ENCODE results near the gene TEDC2. TPM values are rescaled to one million over a fixed set of nuclear protein-coding genes. Genes with fewer than 3 reads are reported as not detected.

The TEDC2 gene
- total RNA-seq, 4 donors from 2014 or later = 1.4 to 2.3 TPM; not detected in 2

DNA sequence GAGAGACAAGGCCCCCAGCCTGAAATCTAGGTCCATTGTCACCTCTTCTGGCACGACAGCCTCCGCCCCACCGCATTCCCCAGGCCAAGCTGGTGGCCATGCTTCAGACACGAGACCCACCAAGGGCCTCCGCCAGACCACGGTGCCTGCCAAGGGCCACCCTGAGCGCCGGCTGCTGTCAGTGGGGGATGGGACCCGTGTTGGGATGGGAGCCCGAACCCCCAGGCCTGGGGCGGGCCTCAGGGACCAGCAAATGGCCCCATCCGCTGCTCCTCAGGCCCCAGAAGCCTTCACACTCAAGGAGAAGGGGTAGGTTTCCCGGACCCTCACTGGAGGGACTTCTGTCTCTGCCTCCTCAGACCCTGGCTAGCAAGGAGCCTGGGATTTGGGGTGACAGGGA lies 1.0 kb downstream of the TEDC2 start:
- Histone ChIP-seq H3K27ac (no peak overlapping the region), H3K27me3 (no peaks in the 10 kb centered on the region), H3K9me3 (no peaks in the 10 kb centered on the region), H3K4me1 (peaks cover 11 to 19% (median 15%) of the 10 kb centered on the region in 4 donors), H3K36me3 (no peaks in the 10 kb centered on the region), H3K4me3 (no peak overlapping the region)
- in situ Hi-C loops (cut with MboI; ENCODE audit: low pct_ligation_motif_present in 1 of 4, low pct_unique_long_range_greater_than_20kb in 1 of 4, low sequenced_read_pairs in 3 of 4) (no loop called here), intact Hi-C loops (cut with DNase I; ENCODE audit: low total_unique reads) (no loop called here)
- WGBS, 2 donors (ENCODE audit: low coverage in 1 of 2) = 90% methylated on average over 13 of the region's 13 CpGs; no CpG with 5 or more reads in 1 of the 2 donors
- TF ChIP-seq POLR2AphosphoS5 (IDR thresholded peaks at IDR 0.05) (no peak), EP300 (IDR thresholded peaks at IDR 0.05; ENCODE audit: low read depth) (no peak), POLR2A (IDR thresholded peaks at IDR 0.05) (no peak)
- TF ChIP-seq, protein P1, sequence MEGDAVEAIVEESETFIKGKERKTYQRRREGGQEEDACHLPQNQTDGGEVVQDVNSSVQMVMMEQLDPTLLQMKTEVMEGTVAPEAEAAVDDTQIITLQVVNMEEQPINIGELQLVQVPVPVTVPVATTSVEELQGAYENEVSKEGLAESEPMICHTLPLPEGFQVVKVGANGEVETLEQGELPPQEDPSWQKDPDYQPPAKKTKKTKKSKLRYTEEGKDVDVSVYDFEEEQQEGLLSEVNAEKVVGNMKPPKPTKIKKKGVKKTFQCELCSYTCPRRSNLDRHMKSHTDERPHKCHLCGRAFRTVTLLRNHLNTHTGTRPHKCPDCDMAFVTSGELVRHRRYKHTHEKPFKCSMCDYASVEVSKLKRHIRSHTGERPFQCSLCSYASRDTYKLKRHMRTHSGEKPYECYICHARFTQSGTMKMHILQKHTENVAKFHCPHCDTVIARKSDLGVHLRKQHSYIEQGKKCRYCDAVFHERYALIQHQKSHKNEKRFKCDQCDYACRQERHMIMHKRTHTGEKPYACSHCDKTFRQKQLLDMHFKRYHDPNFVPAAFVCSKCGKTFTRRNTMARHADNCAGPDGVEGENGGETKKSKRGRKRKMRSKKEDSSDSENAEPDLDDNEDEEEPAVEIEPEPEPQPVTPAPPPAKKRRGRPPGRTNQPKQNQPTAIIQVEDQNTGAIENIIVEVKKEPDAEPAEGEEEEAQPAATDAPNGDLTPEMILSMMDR (IDR thresholded peaks at IDR 0.05) = no peak
- no peak for DNase-seq

DNA sequence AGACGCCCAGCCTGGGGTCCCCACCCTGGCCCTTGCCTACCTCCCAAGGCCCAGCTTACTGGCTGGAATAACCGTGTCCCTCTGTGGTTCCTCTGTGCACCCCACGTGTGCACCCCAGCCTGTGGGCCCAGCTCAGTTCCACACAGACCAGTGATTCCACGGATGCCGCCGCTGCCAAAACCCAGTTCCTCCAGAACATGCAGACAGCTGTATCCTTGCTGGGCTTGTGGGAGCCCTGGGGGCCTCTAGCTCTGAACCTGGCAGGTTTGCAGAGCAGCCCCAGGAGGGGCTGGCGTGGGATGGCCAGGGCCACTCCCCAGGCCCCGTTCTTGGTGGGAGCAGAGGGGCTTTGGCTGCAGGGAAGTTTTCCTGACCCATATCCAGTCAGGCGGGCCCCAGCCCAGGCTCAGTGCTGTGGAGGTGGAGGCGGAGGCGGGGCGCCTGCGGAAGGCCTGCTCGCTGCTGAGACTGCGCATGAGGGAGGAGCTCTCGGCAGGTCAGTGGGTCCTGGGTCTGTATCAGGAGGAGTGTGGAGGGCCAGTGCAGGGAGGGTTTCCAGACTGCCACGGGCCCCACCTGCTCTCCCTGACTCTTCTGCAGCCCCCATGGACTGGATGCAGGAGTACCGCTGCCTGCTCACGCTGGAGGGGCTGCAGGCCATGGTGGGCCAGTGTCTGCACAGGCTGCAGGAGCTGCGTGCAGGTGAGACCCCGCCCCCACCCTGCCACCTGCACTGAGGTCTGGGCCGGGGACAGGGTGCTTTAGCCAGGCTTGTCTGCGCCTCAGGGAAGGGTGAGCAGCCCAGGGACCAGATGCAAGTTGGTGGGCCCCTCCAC lies 2.3 kb downstream of the TEDC2 start:
- WGBS, 2 donors (ENCODE audit: low coverage in 1 of 2) = 94 to 100% methylated on average over 7 to 12 of the region's 23 CpGs
- intact Hi-C loops (cut with DNase I; ENCODE audit: low total_unique reads) = no loop called here
- no peak for DNase-seq
- Histone ChIP-seq H3K27ac (no peak overlapping the region), H3K4me1 (peaks cover 11 to 20% (median 15%) of the 10 kb centered on the region in 4 donors), H3K36me3 (no peaks in the 10 kb centered on the region), H3K4me3 (no peak overlapping the region), H3K9me3 (no peaks in the 10 kb centered on the region), H3K27me3 (peaks cover 2% of the 10 kb centered on the region)
- in situ Hi-C loops (cut with MboI; ENCODE audit: low pct_ligation_motif_present in 1 of 4, low pct_unique_long_range_greater_than_20kb in 1 of 4, low sequenced_read_pairs in 3 of 4) = no loop called here
- TF ChIP-seq POLR2A (IDR thresholded peaks at IDR 0.05) (no peak), POLR2AphosphoS5 (IDR thresholded peaks at IDR 0.05) (no peak), EP300 (IDR thresholded peaks at IDR 0.05; ENCODE audit: low read depth) (no peak)
- TF ChIP-seq, protein P1 (IDR thresholded peaks at IDR 0.05) = no peak

DNA sequence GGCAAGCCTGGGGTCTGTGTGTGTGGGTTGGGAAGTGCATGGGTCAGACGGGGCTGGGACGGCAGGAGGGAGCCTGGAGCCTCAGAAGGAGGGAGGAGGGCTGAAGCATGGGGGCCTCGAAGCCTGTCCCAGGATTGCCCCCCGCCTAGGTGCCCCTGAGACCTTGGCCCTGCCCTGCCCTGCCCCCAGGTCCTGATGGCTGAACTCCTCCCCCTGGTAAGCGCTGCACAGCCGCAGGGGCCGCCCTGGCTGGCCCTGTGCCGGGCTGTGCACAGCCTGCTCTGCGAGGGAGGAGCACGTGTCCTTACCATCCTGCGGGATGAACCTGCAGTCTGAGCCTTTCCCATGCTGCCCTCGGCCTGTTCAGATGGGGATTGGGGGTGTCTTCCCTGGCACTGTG lies 4.4 kb downstream of the TEDC2 start:
- intact Hi-C loops (cut with DNase I; ENCODE audit: low total_unique reads) = no loop called here
- Histone ChIP-seq H3K4me1 (peaks cover 10 to 35% (median 28%) of the 10 kb centered on the region in 4 donors), H3K9me3 (no peaks in the 10 kb centered on the region), H3K4me3 (no peak overlapping the region), H3K27me3 (peaks cover 23% of the 10 kb centered on the region), H3K27ac (no peak overlapping the region), H3K36me3 (no peaks in the 10 kb centered on the region)
- no peak for DNase-seq
- in situ Hi-C loops (cut with MboI; ENCODE audit: low pct_ligation_motif_present in 1 of 4, low pct_unique_long_range_greater_than_20kb in 1 of 4, low sequenced_read_pairs in 3 of 4) = no loop called here
- WGBS, 2 donors (ENCODE audit: low coverage in 1 of 2) = 85% methylated on average over 12 of the region's 12 CpGs; no CpG with 5 or more reads in 1 of the 2 donors
- TF ChIP-seq POLR2A (IDR thresholded peaks at IDR 0.05) (no peak), EP300 (IDR thresholded peaks at IDR 0.05; ENCODE audit: low read depth) (no peak)
- TF ChIP-seq, protein P1 (IDR thresholded peaks at IDR 0.05) = no peak

DNA sequence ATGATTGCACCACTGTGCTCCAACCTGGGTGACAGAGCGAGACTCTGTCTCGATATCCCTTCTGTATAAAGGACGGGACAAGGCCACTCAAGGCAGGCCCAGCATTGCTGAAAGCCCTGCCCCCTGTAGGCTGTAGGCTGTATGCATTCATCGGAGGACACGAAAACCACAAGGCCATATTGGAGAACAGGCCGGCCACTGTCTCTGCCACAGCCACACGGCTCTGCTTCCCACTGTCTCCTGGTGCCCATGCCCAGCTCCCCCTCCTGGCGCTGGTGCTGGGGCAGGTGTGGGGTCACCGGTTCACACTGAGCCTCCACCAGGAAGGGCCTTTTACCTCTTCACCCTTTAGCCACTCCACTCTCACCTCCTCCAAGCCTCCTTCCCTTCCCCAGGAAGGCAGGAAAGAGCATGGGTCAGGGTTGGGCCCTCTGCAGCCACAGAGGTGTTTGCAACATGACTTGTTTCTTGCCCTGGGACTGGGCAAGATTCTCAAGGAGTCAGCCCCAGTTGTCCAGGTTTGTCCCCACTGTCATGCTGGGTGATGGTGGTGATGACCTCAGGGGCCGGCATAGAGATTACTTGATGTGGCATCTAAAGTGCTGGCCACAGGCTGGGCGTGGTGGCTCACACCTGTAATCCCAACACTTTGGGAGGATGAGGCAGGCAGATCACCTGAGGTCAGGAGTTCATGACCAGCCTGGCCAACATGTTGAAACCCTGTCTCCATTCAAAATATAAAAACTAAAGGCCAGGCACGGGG lies 5.9 kb downstream of the TEDC2 start:
- no peak for TF ChIP-seq EP300 (IDR thresholded peaks at IDR 0.05; ENCODE audit: low read depth)
- TF ChIP-seq POLR2AphosphoS5 (IDR thresholded peaks at IDR 0.05) = no peak
- TF ChIP-seq, protein P1 (IDR thresholded peaks at IDR 0.05) = no peak
- no peak for TF ChIP-seq POLR2A (IDR thresholded peaks at IDR 0.05)
- Histone ChIP-seq H3K4me3 (no peak overlapping the region), H3K4me1 (peaks cover 4 to 28% (median 19%) of the 10 kb centered on the region in 4 donors), H3K9me3 (no peaks in the 10 kb centered on the region), H3K36me3 (no peaks in the 10 kb centered on the region), H3K27ac (no peak overlapping the region), H3K27me3 (peaks cover 38% of the 10 kb centered on the region)
- 82 to 91% methylated on average over 6 to 11 of the region's 12 CpGs for WGBS, 2 donors (ENCODE audit: low coverage in 1 of 2)
- DNase-seq = no peak
- intact Hi-C loops (cut with DNase I; ENCODE audit: low total_unique reads) (loop anchor here (1.0 kb wide), 1 partner anchor 19 kb away; no protein-coding TSS in a partner anchor), in situ Hi-C loops (cut with MboI; ENCODE audit: low pct_ligation_motif_present in 1 of 4, low pct_unique_long_range_greater_than_20kb in 1 of 4, low sequenced_read_pairs in 3 of 4) (no loop called here)

Data from transverse colon (tissue), 4 donors.